Activated CD8-positive, alpha-beta T cell treated with anti-CD3 and anti-CD28 coated beads, Interleukin-2, amount 10 ng/mL, durations not matched to agents 7 days and 5 days (primary cell): ENCODE measurements around the gene STXBP6. TPM values are rescaled to one million over a fixed set of nuclear protein-coding genes. Genes with fewer than 3 reads are reported as not detected.
"Not testable (repeated sequence)": the region's sequence is repeated elsewhere in the genome, so short reads cannot be mapped to it uniquely, and the experiment has no call there.

Experiments used
- ATAC-seq: fragments of 150-1000 bp; cut with Tn5 transposase; one replicate; pipeline ENCODE4 v1.10.0; 2021; ENCODE audit warnings: moderate library complexity
- CTCF ChIA-PET: fragments of 350-600 bp; sonication (Branson Sonifier 250); formaldehyde crosslinking; loops from one replicate; lab custom pipeline; 2021; ENCODE audit warnings: antibody characterized with exemption; lab: Charles Lee
- POLR2A ChIA-PET: fragments of 350-600 bp; sonication (Branson Sonifier 250); formaldehyde crosslinking; loops from one replicate; lab custom pipeline; 2021; ENCODE audit warnings: antibody characterized with exemption; lab: Charles Lee
- DNase-seq: peaks from one replicate; pipeline ENCODE4 v3.0.0-alpha.2; 2020
- H3K27ac Mint-ChIP-seq: one replicate; pipeline ENCODE4 v1.8.0; 2021; ENCODE audit warnings: mild to moderate bottlenecking, mixed read lengths
- H3K27me3 Mint-ChIP-seq: one replicate; pipeline ENCODE4 v1.8.0; 2021; ENCODE audit warnings: low read depth, mixed read lengths
- H3K36me3 Mint-ChIP-seq: one replicate; pipeline ENCODE4 v1.8.0; 2021; ENCODE audit warnings: low read depth, mixed read lengths
- H3K4me1 Mint-ChIP-seq: one replicate; pipeline ENCODE4 v1.8.0; 2021; ENCODE audit warnings: low read depth, mixed read lengths
- H3K4me3 Mint-ChIP-seq: one replicate; pipeline ENCODE4 v1.8.0; 2021; ENCODE audit warnings: mild to moderate bottlenecking, mixed read lengths
- H3K9me3 Mint-ChIP-seq: one replicate; pipeline ENCODE4 v1.8.0; 2022; ENCODE audit warnings: mixed read lengths; ENCODE audit not compliant: insufficient read depth
- total RNA-seq, 2 experiments: library from RNA; stranded (reverse); gene quantifications; one replicate each; pipeline ENCODE4 v1.2.3, GENCODE V29; 2021

Gene STXBP6
- total RNA-seq, 2 experiments from 2014 or later, result not detected

DNA sequence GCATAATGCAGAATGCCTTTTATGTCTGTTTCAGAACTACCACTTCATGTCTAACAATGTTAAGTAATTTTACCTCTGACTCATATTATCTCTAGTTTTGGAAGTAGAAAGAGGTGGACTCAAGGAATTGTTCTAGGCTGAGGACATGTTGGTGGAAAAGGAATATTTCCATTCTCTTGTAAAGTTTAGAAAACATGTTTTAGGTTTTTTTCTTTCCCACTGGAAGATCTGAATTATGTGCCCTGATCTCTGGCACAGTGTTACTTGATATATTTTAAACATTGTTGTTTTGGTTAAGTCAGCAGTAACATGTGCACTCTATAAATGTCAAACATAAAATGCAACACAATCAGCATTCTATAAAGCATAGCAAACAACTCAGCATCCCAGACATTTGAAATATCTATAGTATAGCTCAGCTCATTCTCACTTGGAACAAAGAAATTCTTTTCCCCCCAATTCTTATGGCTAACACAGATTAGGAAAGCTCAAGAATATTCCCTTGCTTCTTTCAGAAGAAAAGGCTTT is 202.3 kb downstream of the STXBP6 start:
- no peak for DNase-seq
- H3K4me3 Mint-ChIP-seq, result no peak overlapping the region
- H3K27me3 Mint-ChIP-seq, result peaks cover 11% of the 10 kb centered on the region
- no peaks in the 10 kb centered on the region for H3K9me3 Mint-ChIP-seq
- H3K36me3 Mint-ChIP-seq, result no peaks in the 10 kb centered on the region
- no peak overlapping the region for H3K27ac Mint-ChIP-seq
- no peak for ATAC-seq
- no peaks in the 10 kb centered on the region for H3K4me1 Mint-ChIP-seq
- CTCF ChIA-PET, result no interaction called here
- POLR2A ChIA-PET, result no interaction called here

DNA sequence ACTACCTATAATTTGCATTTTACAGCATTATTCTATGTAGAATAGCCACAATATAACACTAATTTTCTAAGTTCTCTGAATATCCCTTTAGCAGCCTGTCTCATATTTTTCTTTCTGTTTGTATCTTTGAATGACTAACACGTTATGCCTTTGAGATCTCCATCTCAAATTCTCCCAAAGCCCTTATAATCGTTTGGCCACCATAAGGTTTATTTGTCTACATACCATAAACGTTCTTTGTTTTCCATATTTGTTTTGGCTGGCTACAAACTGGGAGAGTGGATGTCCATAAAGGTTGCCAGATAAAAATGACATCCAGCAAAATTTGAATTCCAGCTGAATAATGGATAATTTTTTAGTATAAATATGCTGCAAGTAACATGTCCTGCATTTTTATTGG is 203.7 kb downstream of the STXBP6 start:
- DNase-seq, result no peak
- Mint-ChIP-seq H3K9me3 (no peaks in the 10 kb centered on the region), H3K4me1 (no peaks in the 10 kb centered on the region), H3K27ac (no peak overlapping the region), H3K36me3 (no peaks in the 10 kb centered on the region), H3K4me3 (no peak overlapping the region), H3K27me3 (peaks cover 15% of the 10 kb centered on the region)
- no peak for ATAC-seq
- CTCF ChIA-PET, result no interaction called here
- POLR2A ChIA-PET, result no interaction called here

DNA sequence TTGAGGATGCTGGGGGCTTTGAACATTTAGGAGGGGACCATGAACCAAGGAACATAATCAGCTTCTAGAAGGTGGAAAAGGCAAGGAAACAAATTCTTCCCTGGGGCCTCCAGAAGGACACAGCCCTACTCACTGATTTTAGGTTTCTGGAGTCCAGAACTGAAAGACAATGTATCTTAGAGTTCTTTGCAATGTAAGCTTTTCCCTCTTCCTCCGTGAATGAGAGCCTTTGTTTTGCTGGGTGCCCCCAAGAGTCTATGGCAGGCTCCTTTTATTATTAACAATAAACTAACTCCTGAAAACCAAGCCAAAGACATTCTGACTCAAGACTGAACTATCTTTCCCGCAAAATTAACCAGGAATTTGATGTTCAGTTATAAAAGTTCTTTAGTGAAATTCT is 204.1 kb downstream of the STXBP6 start:
- ChIA-PET CTCF (no interaction called here), POLR2A (no interaction called here)
- H3K27ac Mint-ChIP-seq, result no peak overlapping the region
- no peaks in the 10 kb centered on the region for H3K36me3 Mint-ChIP-seq
- H3K9me3 Mint-ChIP-seq, result no peaks in the 10 kb centered on the region
- H3K27me3 Mint-ChIP-seq, result peaks cover 15% of the 10 kb centered on the region
- DNase-seq (no peak), ATAC-seq (no peak)
- H3K4me1 Mint-ChIP-seq, result no peaks in the 10 kb centered on the region
- H3K4me3 Mint-ChIP-seq, result no peak overlapping the region

DNA sequence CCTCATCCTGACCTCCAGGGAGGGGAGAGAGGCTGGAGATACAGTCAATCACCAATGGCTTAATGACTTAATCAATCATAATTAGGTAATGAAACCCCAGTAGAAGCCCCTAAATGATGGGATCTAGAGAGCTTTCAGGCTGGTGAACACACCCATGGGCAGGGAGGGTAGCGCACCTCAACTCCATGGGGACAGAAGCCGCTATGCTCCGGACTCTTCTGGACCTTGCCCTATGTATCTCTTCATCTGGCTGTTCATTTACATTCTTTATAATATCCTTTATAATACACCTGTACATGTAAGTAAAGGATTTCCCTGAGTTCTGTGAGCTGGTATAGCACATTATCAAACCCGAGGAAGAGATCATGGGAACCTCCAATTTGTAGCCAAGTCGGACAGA is 205.9 kb downstream of the STXBP6 start:
- no peak overlapping the region for H3K27ac Mint-ChIP-seq
- CTCF ChIA-PET, result no interaction called here
- H3K4me1 Mint-ChIP-seq, result no peaks in the 10 kb centered on the region
- no peaks in the 10 kb centered on the region for H3K36me3 Mint-ChIP-seq
- H3K4me3 Mint-ChIP-seq, result no peak overlapping the region
- DNase-seq (no peak), ATAC-seq (no peak)
- H3K27me3 Mint-ChIP-seq, result peaks cover 15% of the 10 kb centered on the region
- POLR2A ChIA-PET, result no interaction called here
- H3K9me3 Mint-ChIP-seq, result no peaks in the 10 kb centered on the region

DNA sequence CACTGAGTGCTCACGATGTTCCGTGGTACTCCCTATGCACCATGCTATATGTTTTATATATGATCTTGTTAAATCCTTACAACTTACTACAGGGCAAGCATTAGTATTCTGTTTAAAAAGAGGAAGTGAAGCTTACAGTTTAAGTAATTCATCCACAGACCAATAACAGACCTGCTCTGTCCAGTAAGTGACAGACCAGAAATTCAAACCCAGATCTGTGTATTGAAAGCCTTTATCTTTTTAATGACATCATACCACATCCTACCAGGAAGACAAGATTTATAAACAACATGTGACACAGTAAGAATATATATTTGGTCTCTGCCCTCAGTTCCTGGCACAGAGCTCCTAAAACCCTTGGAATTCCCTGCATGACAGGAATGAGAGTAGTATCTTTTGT is 206.5 kb downstream of the STXBP6 start:
- Mint-ChIP-seq H3K36me3 (no peaks in the 10 kb centered on the region), H3K27me3 (peaks cover 15% of the 10 kb centered on the region), H3K9me3 (no peaks in the 10 kb centered on the region), H3K27ac (no peak overlapping the region), H3K4me1 (no peaks in the 10 kb centered on the region), H3K4me3 (no peak overlapping the region)
- no peak for ATAC-seq
- ChIA-PET CTCF (no interaction called here), POLR2A (no interaction called here)
- DNase-seq, result no peak

DNA sequence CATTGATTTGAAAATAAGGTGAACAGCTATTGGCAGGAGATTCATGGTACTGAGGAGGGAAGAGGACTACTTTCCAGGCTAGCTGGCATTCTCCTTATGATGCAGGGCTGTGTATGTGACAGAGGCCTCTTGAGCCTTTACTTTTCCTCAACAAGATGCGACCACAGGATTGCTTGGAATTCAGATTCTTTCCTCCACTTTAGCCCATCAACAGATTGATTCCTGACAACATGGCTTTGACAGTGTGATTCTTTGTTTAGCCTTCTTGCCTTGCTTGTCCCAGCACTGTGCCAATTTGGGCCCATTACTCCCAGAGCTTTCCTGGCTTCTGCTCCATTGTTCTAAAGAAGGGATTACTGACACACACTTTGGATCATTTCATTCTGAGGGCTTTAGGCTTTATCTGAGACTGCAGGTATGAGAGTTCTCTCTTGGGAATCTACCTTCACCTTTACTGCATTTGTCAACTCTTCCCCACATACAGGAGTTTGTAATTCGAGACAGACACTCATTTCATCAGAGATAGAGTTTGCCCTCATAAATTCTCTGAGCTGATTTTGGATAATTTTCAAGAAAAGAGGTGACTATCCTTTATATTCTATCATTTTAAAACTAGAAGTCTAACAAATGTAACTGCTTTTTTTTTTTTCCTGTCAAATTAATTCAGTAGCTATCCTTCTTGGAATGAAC is 209.6 kb downstream of the STXBP6 start:
- Mint-ChIP-seq H3K4me1 (no peaks in the 10 kb centered on the region), H3K36me3 (no peaks in the 10 kb centered on the region), H3K9me3 (no peaks in the 10 kb centered on the region), H3K27ac (no peak overlapping the region), H3K4me3 (no peak overlapping the region), H3K27me3 (peaks cover 4% of the 10 kb centered on the region)
- ATAC-seq (no peak), DNase-seq (no peak)
- CTCF ChIA-PET, result no interaction called here
- POLR2A ChIA-PET, result no interaction called here

DNA sequence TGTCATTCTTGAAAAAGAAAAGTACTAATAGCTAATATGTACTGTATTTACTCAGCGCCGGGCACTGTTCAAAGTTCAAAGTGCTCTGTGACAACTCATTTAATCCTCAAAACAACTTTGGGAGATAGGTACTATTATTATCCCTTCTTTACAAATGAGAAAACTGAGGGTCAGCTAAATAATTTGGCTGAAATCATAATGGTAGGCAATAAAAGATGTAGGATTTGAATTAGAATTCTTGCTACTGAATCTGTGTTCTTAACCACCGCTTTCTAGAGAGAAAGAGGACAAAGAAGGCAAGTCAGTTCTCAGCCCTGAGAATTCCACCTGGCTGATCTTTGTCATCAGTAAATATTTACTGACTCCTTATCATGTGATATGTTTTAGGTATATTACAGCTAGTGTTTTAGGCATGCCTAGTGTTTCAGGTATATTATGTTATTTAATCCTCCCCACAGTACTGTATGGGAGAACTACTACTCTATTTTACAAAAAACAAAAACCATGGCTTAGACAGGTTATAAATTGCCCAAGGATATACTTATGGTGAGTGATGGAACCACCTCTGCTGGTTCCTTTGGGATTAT is 210.2 kb downstream of the STXBP6 start:
- DNase-seq (no peak), ATAC-seq (no peak)
- ChIA-PET CTCF (no interaction called here), POLR2A (no interaction called here)
- Mint-ChIP-seq H3K9me3 (no peaks in the 10 kb centered on the region), H3K27ac (no peak overlapping the region), H3K4me3 (no peak overlapping the region), H3K27me3 (peaks cover 4% of the 10 kb centered on the region), H3K4me1 (no peaks in the 10 kb centered on the region), H3K36me3 (no peaks in the 10 kb centered on the region)

DNA sequence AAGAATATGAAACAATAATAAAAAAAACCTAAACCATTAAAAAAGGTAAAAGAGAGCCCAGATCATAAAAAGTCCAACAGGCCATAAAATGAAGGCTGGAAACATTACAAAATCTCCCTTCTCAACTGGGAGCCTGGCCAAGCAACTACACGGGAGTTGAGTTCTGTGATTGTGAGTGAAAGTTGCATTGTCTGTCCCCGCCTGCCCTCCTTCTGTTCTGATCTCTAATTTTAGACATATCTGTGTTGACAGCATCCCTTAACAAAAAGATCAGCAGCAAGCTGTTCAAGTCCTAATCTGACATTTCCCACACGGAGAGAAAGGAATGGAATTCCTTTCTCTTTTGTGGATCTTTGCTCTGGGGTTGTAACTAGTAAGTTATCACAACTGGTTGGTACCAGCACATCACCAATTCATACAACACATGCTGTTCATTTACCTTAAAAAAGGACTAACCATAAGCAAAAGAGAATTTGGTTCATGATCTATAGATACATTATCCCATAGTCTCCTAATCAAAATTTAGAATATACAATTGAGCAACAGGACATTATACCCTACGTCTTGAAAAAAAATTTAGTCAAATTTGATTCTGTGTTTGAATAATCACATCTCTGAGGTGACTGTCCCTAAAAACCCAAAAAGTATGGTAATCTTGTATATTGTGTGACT is 210.9 kb downstream of the STXBP6 start:
- no peak overlapping the region for H3K4me3 Mint-ChIP-seq
- ATAC-seq, result no peak
- CTCF ChIA-PET, result no interaction called here

DNA sequence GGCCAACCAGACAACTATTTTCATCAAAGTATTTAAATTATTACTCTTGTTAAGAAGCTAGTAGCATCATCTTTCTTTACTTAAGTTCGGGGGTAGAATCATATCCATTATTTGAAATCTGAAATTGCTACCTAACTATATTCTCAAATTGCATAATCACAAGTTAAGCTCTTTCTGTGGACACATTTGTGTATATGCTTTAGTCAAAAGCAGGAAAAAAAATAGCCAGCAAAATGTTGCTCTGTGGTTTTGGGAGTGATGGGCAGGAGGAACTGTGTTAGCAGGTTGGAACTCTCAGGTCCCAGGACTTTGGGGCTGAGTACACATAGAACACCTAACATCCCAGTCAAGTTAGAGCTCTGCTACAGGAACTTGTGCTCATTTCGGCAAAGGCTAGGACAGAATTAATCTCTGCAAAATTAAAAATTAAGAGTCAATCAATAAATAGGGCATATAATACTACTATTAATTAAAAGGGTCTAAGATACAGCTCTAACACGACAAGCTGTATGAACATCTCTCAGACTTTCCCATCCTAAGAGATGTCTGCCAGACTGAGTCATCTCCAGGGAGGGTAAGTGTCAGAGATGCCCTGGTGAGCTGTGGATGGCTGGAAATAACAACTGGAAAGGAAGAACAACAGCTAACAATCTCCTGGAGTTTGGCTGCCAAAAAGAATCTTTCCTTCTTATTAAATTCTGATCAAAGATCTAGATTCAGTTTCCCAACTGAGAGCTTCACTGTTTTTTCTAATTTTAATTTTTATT is 212.5 kb downstream of the STXBP6 start:
- POLR2A ChIA-PET, result no interaction called here
- H3K4me3 Mint-ChIP-seq, result no peak overlapping the region
- DNase-seq, result no peak
- no peaks in the 10 kb centered on the region for H3K4me1 Mint-ChIP-seq
- H3K36me3 Mint-ChIP-seq, result no peaks in the 10 kb centered on the region
- CTCF ChIA-PET, result interaction anchor here (0.8 kb wide), 1 partner anchor 13 kb away, joined by 4 read pairs; no protein-coding TSS in a partner anchor
- H3K27ac Mint-ChIP-seq, result no peak overlapping the region
- ATAC-seq, result no peak
- H3K9me3 Mint-ChIP-seq, result no peaks in the 10 kb centered on the region
- H3K27me3 Mint-ChIP-seq, result peaks cover 12% of the 10 kb centered on the region

More for the DNA sequence above, 210.9 kb downstream of the STXBP6 start:
- no peaks in the 10 kb centered on the region for H3K36me3 Mint-ChIP-seq
- H3K27me3 Mint-ChIP-seq, result peaks cover 7% of the 10 kb centered on the region
- POLR2A ChIA-PET, result no interaction called here
- no peaks in the 10 kb centered on the region for H3K9me3 Mint-ChIP-seq
- H3K27ac Mint-ChIP-seq, result no peak overlapping the region
- H3K4me1 Mint-ChIP-seq, result no peaks in the 10 kb centered on the region
- DNase-seq, result no peak

DNA sequence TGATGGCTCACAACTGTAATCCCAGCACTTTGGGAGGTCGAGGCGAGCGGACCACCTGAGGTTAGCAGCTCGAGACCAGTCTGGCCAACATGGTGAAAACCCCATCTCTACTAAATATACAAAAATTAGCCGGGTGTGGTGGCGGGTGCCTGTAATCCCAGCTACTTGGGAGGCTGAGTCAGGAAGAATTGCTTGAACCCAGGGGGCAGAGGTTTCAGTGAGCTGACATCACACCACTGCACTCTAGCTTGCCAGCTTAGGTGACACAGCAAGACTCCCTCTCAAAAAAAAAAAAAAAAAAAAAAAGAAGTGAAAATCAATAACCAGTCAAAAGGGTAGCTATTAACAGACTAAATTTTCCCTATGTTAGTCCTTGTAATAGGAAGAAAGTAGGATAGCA is 213.6 kb downstream of the STXBP6 start:
- H3K27ac Mint-ChIP-seq, H3K4me3 Mint-ChIP-seq, CTCF ChIA-PET, H3K36me3 Mint-ChIP-seq, DNase-seq, ATAC-seq, H3K27me3 Mint-ChIP-seq, H3K4me1 Mint-ChIP-seq, H3K9me3 Mint-ChIP-seq, POLR2A ChIA-PET: not testable (repeated sequence)

DNA sequence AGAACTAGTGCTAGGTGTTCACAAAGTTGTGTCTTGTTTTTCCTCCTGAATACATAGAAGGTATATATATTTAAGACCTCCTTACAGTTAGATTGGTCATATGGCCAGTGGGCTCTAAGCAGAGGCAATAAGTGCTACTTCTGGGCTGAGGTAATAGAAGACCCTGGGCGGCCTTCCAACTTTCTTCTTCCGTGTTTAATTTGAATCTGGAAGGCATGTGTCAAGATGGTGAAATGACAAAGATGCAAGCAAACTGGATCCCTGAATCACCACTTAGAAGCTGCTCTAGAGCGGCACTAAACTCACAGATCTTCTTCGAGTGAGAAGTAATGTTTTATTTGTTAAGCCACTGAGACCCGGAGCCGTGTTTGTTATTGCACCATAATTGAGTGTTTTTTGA is 215.0 kb downstream of the STXBP6 start:
- Mint-ChIP-seq H3K4me1 (no peaks in the 10 kb centered on the region), H3K9me3 (no peaks in the 10 kb centered on the region), H3K27me3 (peaks cover 7% of the 10 kb centered on the region), H3K27ac (no peak overlapping the region), H3K4me3 (no peak overlapping the region), H3K36me3 (no peaks in the 10 kb centered on the region)
- no peak for ATAC-seq
- POLR2A ChIA-PET, result no interaction called here
- no peak for DNase-seq
- CTCF ChIA-PET, result no interaction called here

DNA sequence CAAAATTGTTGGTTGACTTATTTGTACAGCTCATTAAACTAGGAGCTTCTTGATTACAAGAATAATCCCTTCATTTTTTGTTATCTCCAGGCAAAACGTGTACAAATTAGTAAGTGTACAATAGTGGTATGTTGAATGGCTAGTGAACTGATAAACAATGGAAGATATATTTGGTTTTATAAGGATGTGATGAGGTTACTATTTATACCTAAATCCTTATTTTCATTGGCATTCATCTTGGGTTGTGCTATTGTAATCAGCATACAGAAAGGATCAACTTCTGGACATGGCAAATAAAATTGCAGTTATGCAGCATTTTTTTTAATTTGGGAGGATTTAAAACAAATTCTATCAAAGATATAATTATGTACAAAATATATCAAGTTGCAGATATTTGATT is 216.6 kb downstream of the STXBP6 start:
- H3K4me3 Mint-ChIP-seq, result no peak overlapping the region
- DNase-seq (no peak), ATAC-seq (no peak)
- POLR2A ChIA-PET, result no interaction called here
- H3K36me3 Mint-ChIP-seq, result no peaks in the 10 kb centered on the region
- peaks cover 7% of the 10 kb centered on the region for H3K27me3 Mint-ChIP-seq
- CTCF ChIA-PET, result no interaction called here
- H3K27ac Mint-ChIP-seq, result no peak overlapping the region
- H3K4me1 Mint-ChIP-seq, result no peaks in the 10 kb centered on the region
- H3K9me3 Mint-ChIP-seq, result no peaks in the 10 kb centered on the region
